H1 (cell line): ENCODE measurements around the gene FOXN1. TPM values are rescaled to one million over a fixed set of nuclear protein-coding genes. Genes with fewer than 3 reads are reported as not detected.

Experiments
- HDAC2 ChIP-seq, 2 experiments: fragments of 300-600 bp in 1 of 2; sonication (generic) in 1 of 2; IDR thresholded peaks; 2 replicates each; pipeline ENCODE4 v1.6.1; 2011 to 2012; ENCODE audit warnings: low read depth in 2 of 2, low read length in 2 of 2, mild to moderate bottlenecking in 2 of 2, moderate library complexity in 2 of 2, borderline replicate concordance in 1 of 2, inconsistent platforms in 1 of 2
- PHF8 ChIP-seq: fragments of 200-600 bp; sonication (generic); conservative IDR thresholded peaks from 2 replicates; pipeline ENCODE4 v1.7.1; 2012; ENCODE audit warnings: low read depth, mild to moderate bottlenecking, inconsistent platforms, low read length, moderate library complexity
- RFX5 ChIP-seq: IDR thresholded peaks from 2 replicates; pipeline ENCODE4 v1.6.1; 2011; ENCODE audit warnings: low read depth, low read length, improper control_type of control experiment, borderline replicate concordance
- SP2 ChIP-seq: IDR thresholded peaks from 2 replicates; pipeline ENCODE4 v1.6.1; 2012; ENCODE audit warnings: mild to moderate bottlenecking, low read length, inconsistent platforms
- SP4 ChIP-seq: IDR thresholded peaks from 2 replicates; pipeline ENCODE4 v1.6.1; 2012; ENCODE audit warnings: low read length, inconsistent platforms
- TAF7 ChIP-seq: optimal IDR thresholded peaks from 2 replicates; pipeline ENCODE3; 2011; ENCODE audit warnings: low read depth, mild to moderate bottlenecking, inconsistent platforms, low read length, moderate library complexity, borderline replicate concordance
- polyA plus RNA-seq, 7 experiments: library from polyadenylated mRNA; depleted of rRNA in 3 of 7; stranded (reverse) in 5 of 7; unstranded in 2 of 7; fragments of >200 nt in 5 of 7; fragments of 200-250 nt in 2 of 7; gene quantifications; 1 replicate in 5 of 7; 2 replicates in 1 of 7; 4 replicates in 1 of 7; pipeline versions ENCODE4 v1.2.1 to v1.2.3, GENCODE V29; 2011 to 2013; ENCODE audit warnings: missing spikeins in 2 of 7, mixed read lengths in 2 of 7
- total RNA-seq: library from RNA; stranded (reverse); fragmentation: NEBNext Ultra II Directional; extraction: Animal tissue kit (Norgen Biotek cat#: 25700); gene quantifications from 2 replicates; pipeline ENCODE4 v1.2.1, GENCODE V29; 2021
- TF ChIP-seq, protein P1 (sequence below): fragments of 300-600 bp; sonication (generic); IDR thresholded peaks from 2 replicates; pipeline ENCODE4 v1.7.1; 2012; ENCODE audit warnings: low read length, moderate library complexity, mild to moderate bottlenecking, inconsistent platforms; ENCODE audit not compliant: insufficient replicate concordance
- TF ChIP-seq, protein P2 (sequence below), 3 experiments: IDR thresholded peaks; 1 replicate in 2 of 3; 2 replicates in 1 of 3; pipeline versions ENCODE4 v1.5.1 to v1.6.1; 2011; ENCODE audit warnings: low read length in 3 of 3, mild to moderate bottlenecking in 3 of 3, inconsistent platforms in 2 of 3, low read depth in 1 of 3, moderate library complexity in 1 of 3; ENCODE audit not compliant: insufficient read depth in 1 of 3; ENCODE audit errors: control extremely low read depth in 1 of 3

The FOXN1 gene
- total and polyA plus RNA-seq, 2 of the 8 experiments (the other 6 are each of a cell fraction or from before 2014, with no cell fraction given), result not detected

DNA sequence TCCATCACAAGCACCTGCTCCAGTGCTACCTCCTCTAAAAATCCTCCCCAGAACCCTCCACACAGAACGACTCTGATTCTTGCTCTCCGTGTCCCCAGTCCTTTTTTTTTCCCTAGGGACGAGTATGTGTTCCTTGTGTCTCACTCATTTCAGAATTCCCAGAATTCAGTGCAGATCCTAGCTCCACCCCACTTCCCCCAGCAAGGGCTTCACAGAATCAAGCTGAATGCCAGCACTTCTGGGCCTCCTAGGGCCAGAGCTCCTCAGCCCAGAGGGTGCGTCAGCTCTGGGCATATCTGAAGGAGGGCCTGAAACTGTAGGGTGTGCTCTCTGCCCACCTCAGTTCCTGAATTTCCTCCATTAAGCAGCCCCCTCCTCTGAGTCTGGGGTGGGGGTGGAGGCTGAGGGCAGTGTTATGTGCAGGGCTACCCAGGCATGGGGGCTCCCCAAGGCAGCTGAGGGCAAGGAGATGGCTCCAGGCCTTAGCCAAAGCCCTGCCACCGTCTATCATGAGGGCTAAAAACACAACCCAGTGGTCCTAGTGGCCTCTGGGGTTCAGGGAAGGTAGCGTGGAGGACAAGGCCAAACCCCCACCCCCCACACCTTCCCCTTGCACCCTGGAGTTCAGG, 39.8 kb downstream of the FOXN1 start (continued):
- TF ChIP-seq, protein P1, sequence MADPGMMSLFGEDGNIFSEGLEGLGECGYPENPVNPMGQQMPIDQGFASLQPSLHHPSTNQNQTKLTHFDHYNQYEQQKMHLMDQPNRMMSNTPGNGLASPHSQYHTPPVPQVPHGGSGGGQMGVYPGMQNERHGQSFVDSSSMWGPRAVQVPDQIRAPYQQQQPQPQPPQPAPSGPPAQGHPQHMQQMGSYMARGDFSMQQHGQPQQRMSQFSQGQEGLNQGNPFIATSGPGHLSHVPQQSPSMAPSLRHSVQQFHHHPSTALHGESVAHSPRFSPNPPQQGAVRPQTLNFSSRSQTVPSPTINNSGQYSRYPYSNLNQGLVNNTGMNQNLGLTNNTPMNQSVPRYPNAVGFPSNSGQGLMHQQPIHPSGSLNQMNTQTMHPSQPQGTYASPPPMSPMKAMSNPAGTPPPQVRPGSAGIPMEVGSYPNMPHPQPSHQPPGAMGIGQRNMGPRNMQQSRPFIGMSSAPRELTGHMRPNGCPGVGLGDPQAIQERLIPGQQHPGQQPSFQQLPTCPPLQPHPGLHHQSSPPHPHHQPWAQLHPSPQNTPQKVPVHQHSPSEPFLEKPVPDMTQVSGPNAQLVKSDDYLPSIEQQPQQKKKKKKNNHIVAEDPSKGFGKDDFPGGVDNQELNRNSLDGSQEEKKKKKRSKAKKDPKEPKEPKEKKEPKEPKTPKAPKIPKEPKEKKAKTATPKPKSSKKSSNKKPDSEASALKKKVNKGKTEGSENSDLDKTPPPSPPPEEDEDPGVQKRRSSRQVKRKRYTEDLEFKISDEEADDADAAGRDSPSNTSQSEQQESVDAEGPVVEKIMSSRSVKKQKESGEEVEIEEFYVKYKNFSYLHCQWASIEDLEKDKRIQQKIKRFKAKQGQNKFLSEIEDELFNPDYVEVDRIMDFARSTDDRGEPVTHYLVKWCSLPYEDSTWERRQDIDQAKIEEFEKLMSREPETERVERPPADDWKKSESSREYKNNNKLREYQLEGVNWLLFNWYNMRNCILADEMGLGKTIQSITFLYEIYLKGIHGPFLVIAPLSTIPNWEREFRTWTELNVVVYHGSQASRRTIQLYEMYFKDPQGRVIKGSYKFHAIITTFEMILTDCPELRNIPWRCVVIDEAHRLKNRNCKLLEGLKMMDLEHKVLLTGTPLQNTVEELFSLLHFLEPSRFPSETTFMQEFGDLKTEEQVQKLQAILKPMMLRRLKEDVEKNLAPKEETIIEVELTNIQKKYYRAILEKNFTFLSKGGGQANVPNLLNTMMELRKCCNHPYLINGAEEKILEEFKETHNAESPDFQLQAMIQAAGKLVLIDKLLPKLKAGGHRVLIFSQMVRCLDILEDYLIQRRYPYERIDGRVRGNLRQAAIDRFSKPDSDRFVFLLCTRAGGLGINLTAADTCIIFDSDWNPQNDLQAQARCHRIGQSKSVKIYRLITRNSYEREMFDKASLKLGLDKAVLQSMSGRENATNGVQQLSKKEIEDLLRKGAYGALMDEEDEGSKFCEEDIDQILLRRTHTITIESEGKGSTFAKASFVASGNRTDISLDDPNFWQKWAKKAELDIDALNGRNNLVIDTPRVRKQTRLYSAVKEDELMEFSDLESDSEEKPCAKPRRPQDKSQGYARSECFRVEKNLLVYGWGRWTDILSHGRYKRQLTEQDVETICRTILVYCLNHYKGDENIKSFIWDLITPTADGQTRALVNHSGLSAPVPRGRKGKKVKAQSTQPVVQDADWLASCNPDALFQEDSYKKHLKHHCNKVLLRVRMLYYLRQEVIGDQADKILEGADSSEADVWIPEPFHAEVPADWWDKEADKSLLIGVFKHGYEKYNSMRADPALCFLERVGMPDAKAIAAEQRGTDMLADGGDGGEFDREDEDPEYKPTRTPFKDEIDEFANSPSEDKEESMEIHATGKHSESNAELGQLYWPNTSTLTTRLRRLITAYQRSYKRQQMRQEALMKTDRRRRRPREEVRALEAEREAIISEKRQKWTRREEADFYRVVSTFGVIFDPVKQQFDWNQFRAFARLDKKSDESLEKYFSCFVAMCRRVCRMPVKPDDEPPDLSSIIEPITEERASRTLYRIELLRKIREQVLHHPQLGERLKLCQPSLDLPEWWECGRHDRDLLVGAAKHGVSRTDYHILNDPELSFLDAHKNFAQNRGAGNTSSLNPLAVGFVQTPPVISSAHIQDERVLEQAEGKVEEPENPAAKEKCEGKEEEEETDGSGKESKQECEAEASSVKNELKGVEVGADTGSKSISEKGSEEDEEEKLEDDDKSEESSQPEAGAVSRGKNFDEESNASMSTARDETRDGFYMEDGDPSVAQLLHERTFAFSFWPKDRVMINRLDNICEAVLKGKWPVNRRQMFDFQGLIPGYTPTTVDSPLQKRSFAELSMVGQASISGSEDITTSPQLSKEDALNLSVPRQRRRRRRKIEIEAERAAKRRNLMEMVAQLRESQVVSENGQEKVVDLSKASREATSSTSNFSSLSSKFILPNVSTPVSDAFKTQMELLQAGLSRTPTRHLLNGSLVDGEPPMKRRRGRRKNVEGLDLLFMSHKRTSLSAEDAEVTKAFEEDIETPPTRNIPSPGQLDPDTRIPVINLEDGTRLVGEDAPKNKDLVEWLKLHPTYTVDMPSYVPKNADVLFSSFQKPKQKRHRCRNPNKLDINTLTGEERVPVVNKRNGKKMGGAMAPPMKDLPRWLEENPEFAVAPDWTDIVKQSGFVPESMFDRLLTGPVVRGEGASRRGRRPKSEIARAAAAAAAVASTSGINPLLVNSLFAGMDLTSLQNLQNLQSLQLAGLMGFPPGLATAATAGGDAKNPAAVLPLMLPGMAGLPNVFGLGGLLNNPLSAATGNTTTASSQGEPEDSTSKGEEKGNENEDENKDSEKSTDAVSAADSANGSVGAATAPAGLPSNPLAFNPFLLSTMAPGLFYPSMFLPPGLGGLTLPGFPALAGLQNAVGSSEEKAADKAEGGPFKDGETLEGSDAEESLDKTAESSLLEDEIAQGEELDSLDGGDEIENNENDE, result no peak
- TF ChIP-seq RFX5, result no peak
- TF ChIP-seq TAF7, result no peak
- no peak for TF ChIP-seq HDAC2 (IDR thresholded peaks at IDR 0.05; ENCODE audit: borderline replicate concordance in 1 of 2, low read depth in 2 of 2, low read length in 2 of 2)
- no peak for TF ChIP-seq SP4
- TF ChIP-seq PHF8, result no peak
- TF ChIP-seq, protein P2, sequence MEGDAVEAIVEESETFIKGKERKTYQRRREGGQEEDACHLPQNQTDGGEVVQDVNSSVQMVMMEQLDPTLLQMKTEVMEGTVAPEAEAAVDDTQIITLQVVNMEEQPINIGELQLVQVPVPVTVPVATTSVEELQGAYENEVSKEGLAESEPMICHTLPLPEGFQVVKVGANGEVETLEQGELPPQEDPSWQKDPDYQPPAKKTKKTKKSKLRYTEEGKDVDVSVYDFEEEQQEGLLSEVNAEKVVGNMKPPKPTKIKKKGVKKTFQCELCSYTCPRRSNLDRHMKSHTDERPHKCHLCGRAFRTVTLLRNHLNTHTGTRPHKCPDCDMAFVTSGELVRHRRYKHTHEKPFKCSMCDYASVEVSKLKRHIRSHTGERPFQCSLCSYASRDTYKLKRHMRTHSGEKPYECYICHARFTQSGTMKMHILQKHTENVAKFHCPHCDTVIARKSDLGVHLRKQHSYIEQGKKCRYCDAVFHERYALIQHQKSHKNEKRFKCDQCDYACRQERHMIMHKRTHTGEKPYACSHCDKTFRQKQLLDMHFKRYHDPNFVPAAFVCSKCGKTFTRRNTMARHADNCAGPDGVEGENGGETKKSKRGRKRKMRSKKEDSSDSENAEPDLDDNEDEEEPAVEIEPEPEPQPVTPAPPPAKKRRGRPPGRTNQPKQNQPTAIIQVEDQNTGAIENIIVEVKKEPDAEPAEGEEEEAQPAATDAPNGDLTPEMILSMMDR (IDR thresholded peaks at IDR 0.05; ENCODE audit: control extremely low read depth in 1 of 3, insufficient read depth in 1 of 3, low read depth in 1 of 3, low read length in 3 of 3), result no peak
- no peak for TF ChIP-seq SP2
